Adipose tissue (tissue), 3 donors: Measurements from ENCODE around the gene MCF2L2. TPM values are rescaled to one million over a fixed set of nuclear protein-coding genes. Genes with fewer than 3 reads are reported as not detected.

Experiments used
- H3K27ac ChIP-seq: one replicate; pipeline ENCODE4 v1.5.1; 2013; ENCODE audit warnings: low read depth, low read length
- WGBS, 3 donors: extraction: QIAGEN DNeasy Blood & Tissue Kit; methylation state at CpG; one replicate each; pipeline ENCODE4 v1.1.7; 2013; 5-methylcytosine and 5-hydroxymethylcytosine counted together
- polyA plus RNA-seq, 3 donors: library from polyadenylated mRNA; stranded (reverse); fragments of 200-250 nt; gene quantifications; one replicate each; pipeline ENCODE4 v1.2.3, GENCODE V29; 2013
- donor health status: healthy with polysubstance abuse.
- donor health status: Bipolar disorder and iron deficiency.
- donor health status: healthy.

MCF2L2 gene
- polyA plus RNA-seq, 3 donors: 0.06 to 0.22 (median 0.12) TPM

- no peak overlapping the region for H3K27ac ChIP-seq
Observed at GRCh38 chr3:183410759-183411158, 17.7 kb downstream of the MCF2L2 start.

GRCh38 chr3:183410280-183410679, 18.1 kb downstream of the MCF2L2 start:
- no peak overlapping the region for H3K27ac ChIP-seq
- WGBS, 3 donors: 72 to 76% (median 75%) methylated on average over 5 of the region's 5 CpGs

DNA sequence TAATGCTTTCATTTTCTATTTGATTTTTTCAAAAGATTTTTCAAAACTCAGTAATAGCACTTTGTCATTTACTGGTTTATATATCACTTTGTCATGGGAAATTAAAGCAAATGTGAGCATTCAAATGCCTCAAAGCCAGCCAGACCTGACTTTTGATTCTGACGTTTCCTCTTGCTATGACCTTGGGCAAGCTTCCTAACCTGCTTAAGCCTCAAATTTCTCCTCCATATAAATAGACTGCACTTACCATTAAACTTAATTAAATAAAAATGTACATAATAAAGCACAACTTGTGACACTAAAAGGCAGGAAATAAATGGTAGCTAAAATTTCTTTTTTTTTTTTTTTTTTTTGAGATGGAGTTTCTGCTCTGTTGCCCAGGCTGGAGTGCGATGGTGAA, 19.2 kb downstream of the MCF2L2 start:
- WGBS, 3 donors: 55 to 70% (median 61%) methylated on average over 2 of the region's 2 CpGs
- H3K27ac ChIP-seq: no peak overlapping the region

DNA sequence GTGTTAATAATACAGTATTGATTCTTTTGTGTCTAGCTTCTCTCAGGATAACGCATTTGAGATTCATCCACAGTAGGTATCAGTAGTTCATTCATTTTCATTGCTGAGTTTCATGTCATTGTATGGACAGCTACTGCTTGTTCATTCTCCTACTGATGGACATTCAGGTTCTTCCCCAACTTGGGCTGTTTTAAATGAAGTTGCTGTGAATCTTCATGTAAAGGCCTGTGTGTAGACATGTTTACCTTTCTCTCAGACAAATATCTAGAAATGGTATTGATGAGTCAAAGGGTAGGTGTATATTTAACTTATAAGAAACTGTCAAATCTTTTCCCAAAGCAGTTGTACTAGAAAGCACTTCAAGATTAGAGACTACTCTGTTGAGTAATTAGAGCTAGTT, 26.7 kb downstream of the MCF2L2 start:
- 92 to 95% (median 93%) methylated on average over 1 of the region's 1 CpG for WGBS, 3 donors
- no peak overlapping the region for H3K27ac ChIP-seq

DNA sequence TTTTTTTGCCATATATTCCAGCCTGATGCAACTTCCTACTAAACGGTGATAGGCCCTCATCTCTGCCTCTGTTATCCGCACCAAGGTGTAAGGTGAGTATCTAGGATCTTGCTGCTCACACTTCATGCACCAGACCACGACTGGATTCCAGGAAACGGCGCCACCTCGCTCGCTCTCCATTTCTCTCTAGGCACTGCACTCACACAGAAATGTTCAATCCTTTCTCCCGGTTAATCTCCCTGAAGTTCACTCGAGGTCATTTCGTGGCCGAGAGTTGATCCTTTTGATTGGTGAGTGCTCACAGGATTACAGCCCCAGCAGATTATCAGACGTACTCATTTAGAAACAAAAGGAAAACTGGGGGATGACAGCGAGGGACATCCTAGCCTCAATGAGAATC, 28.1 kb downstream of the MCF2L2 start:
- H3K27ac ChIP-seq: no peak overlapping the region
- WGBS, 3 donors: 41 to 64% (median 63%) methylated on average over 13 of the region's 13 CpGs

- no peak overlapping the region for H3K27ac ChIP-seq
- 90 to 94% (median 93%) methylated on average over 5 of the region's 5 CpGs for WGBS, 3 donors
Observed at GRCh38 chr3:183396662-183397391, 31.6 kb downstream of the MCF2L2 start.

- 82 to 85% (median 83%) methylated on average over 6 of the region's 6 CpGs for WGBS, 3 donors
- H3K27ac ChIP-seq: no peak overlapping the region
Observed at GRCh38 chr3:183394150-183394549, 34.3 kb downstream of the MCF2L2 start.

GRCh38 chr3:183393625-183394024, 34.8 kb downstream of the MCF2L2 start:
- no peak overlapping the region for H3K27ac ChIP-seq
- 49 to 77% (median 66%) methylated on average over 4 of the region's 4 CpGs for WGBS, 3 donors

DNA sequence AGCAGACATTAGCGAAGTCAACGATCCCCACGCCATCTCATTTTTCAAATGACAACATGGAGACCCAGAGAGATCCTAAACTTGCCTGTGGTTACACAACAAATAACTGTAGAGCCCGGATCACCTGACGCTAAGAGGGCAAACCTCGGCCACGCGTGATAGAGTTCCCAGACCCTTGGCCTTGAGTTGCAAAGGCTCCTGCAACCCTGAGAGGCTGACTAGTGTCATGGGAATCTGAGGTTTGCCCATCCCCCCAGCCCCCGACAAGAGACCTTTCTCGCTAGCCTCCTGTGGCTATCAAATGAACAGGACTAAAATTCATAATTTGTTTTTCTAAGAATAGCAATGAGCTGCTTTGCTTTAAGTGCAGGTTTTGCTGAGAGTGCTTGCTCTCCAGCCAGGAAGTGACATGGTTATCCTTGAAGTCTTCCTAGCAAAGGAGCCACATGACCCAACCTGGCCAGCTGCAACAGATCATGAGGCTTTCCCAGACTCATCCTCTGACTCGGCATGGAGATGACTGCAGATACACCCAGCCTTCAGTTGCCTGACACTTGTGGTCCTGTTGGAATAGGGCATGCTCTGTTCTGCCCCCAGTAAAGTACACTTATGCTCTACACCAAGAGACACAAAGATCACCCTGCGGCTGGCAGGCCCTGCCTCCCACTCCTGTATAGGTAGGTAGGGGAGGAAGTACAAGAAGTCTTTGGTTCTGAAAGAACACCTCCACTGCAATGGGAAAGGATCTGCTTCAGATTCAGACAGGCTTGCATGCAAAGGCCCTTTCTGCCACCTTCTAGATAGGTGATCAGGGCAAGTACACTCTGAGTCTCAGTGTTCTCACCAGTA, 36.0 kb downstream of the MCF2L2 start:
- no peak overlapping the region for H3K27ac ChIP-seq
- WGBS, 3 donors: 71 to 86% (median 77%) methylated on average over 12 of the region's 12 CpGs

DNA sequence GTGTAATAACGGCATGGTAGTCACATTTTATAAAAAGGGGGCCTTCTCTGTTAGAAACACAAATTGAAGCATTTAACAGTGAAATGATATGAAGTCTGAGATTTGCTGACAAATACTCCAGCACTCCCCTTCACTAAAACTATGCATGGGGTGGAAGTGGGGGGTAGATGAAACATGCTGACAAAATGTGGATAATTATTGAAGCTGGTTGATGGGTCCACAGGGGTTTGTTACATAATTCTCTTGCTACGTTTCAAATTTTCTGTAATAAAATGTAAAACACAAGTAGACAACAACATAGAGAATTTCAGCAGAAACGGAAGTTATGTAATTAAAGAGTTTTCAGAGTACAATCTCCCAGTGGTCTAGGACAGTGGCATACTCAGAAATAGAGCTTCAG, 37.0 kb downstream of the MCF2L2 start:
- no peak overlapping the region for H3K27ac ChIP-seq
- 51 to 88% (median 68%) methylated on average over 3 of the region's 3 CpGs for WGBS, 3 donors

GRCh38 chr3:183390844-183391243, 37.6 kb downstream of the MCF2L2 start:
- no peak overlapping the region for H3K27ac ChIP-seq

DNA sequence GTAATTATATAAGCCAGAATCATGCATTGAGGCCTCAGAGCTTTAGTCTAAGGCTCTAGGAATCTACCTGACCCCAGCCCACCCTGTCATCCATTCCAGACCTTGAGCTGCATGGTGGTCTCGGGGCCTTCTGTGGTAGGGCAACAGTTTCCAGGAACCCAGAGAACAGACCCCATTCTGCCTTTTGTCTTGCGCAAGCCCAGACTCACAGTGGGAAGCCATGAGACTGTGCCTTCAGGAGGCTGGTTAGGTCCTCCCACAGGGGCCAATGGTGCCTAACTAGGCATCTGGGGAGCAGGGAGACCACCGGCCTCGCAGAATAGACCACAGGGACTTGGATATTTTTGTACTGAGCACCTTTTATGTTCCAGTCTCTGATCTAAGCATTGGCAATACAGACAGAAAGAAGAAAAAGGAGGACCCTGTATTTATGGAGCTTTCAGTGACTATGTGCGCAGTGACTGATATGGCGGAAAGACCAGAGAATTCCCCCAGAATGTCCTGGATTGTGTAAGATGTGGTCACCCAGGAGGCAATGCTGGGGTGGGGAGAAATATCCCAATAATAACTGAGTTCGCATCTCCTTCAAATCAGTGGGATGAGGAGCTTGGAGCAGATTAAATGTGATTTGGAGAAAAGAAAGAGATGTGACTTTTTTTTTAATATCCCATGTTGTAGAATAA, 40.1 kb downstream of the MCF2L2 start:
- 90 to 92% (median 90%) methylated on average over 7 of the region's 7 CpGs for WGBS, 3 donors
- no peak overlapping the region for H3K27ac ChIP-seq

GRCh38 chr3:183387797-183388196, 40.6 kb downstream of the MCF2L2 start:
- no peak overlapping the region for H3K27ac ChIP-seq
- 69 to 94% (median 71%) methylated on average over 4 of the region's 4 CpGs for WGBS, 3 donors

GRCh38 chr3:183386651-183387050, 41.8 kb downstream of the MCF2L2 start:
- no peak overlapping the region for H3K27ac ChIP-seq
- 73 to 82% (median 79%) methylated on average over 4 of the region's 4 CpGs for WGBS, 3 donors

GRCh38 chr3:183385698-183386613, 42.5 kb downstream of the MCF2L2 start:
- 54 to 64% (median 59%) methylated on average over 11 of the region's 11 CpGs for WGBS, 3 donors
- no peak overlapping the region for H3K27ac ChIP-seq

DNA sequence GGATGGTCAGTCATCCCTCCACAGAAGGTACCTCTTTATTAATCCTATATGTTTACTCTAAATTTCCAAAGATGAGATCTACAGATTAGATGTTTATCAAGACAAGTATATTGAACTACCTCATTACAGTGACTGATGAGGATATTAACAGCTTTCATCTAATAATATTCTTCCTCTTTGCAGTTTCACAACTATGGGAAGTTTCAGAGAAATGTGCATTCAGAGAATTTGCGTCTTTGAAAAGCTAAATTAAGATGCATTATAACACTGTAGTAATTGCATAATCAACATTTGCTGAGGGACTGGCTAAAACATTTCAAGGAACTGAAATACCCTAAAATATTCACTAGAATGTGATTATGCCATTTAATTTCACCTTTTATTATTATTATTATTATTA, 46.7 kb downstream of the MCF2L2 start:
- H3K27ac ChIP-seq: no peak overlapping the region
- WGBS, 3 donors: 41 to 55% (median 47%) methylated on average over 1 of the region's 1 CpG

DNA sequence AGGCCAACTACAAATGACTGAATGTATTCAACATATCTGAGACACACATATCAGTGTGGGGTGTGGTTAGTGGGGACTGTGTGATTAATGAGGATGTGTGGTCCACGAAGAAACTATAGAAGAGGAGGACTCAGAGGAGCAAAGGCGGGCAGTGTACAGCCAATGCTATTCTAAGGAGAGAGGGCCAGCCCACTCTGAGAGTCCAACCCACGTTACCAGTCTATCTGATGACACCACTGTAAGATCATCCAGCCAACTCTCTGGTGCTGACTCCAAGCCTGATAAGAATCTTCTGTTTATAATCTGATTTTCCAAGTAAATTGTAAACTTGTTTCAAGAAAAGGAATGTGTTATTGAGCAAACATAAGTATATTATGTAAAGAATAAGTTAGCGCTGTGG, 47.2 kb downstream of the MCF2L2 start:
- WGBS, 3 donors: 62 to 68% (median 63%) methylated on average over 4 of the region's 4 CpGs
- no peak overlapping the region for H3K27ac ChIP-seq

DNA sequence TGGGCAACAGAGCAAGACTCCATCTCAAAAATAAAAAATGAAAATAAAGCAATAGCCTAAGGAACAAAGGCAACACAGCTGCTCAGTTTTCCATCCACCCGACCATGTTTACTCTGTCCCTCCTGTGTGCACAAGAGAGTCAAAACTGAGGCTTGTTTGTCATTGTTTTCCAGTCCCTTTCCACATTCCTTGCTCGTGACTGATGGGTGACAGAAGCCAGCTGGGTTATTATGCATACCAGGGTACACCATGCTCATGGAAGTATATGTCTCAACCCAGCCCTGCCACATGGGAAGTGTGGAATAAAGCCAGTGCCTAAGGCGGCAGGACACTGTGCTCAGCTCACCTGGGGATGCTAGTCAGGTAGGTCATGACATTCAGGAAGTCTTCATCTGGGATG, 49.5 kb downstream of the MCF2L2 start:
- H3K27ac ChIP-seq: no peak overlapping the region
- WGBS, 3 donors: 59 to 91% (median 87%) methylated on average over 3 of the region's 3 CpGs
